AG20443 (cell line): ENCODE results near the gene KCNN4.
"Not testable (repeated sequence)": the region's sequence is repeated elsewhere in the genome, so short reads cannot be mapped to it uniquely, and the experiment has no call there.

Experiments used
- DNase-seq: peaks from one replicate; pipeline ENCODE4 v3.0.0; 2012; ENCODE audit warnings: low spot score, mixed read lengths

KCNN4 gene

DNA sequence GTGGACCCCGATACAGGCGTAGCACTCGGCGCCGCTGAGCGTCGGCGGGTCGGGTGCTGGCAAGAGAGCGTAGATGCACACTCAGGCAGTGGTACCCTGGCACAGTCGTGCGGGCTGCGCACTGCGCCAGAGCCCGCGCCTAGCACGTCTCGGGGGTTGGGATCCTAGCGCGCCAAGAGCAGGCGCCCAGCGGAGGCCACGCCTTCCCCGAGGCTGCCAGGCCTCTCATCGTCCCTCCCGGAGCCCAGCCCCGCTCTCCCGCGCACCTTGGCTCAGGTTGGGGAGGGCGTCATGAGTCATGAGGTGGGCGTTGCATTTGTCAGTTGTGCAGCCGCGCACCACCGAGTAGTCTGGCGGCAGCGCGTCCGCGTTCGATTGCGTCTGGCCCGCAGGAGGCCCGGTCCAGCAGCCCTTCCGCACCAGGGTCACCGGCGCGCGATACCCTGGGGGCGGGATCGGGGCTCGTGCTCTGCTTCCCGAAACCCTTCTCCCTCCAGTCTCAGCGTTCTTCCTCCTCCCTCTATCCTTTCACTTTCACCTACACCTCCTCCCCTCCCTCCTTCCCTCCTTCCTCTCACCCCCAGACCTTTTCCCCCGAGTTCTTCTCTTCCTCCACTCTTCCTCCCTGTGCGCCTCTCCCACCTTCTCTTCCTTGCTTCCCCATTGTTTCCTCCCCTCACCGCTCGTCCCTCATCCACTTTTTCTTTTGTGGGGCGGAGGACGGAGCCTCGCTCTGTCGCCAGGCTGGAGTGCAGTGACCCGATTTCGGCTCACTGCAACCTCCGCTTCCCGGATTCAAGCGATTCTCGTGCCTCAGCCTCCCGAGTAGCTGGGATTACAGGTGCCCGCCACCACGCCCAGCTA is 18.0 kb upstream of the KCNN4 start:
- DNase-seq = peak; percentile 52

DNA sequence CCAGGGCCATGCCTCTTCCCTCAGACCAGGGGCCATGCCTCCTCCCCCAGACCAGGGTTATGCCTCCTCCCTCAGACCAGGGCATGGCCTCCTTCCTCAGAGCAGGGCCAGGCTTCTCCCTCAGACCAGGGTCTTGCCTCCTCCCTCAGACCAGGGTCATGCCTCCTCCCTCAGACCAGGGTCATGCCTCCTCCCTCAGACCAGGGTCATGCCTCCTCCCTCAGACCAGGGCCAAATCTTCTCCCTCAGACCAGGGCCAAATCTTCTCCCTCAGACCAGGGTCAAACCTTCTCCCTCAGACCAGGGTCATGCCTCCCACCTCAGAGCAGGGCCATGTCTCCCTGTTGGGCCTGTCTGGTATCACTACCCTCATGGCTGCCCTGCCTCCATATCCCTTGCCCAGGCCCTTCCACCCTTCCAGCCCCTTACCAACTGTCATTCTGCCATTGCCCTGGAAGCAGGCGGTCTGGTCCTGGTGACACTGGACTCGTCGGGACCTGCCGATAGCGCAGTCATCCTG is 17.3 kb upstream of the KCNN4 start:
- DNase-seq = no peak

DNA sequence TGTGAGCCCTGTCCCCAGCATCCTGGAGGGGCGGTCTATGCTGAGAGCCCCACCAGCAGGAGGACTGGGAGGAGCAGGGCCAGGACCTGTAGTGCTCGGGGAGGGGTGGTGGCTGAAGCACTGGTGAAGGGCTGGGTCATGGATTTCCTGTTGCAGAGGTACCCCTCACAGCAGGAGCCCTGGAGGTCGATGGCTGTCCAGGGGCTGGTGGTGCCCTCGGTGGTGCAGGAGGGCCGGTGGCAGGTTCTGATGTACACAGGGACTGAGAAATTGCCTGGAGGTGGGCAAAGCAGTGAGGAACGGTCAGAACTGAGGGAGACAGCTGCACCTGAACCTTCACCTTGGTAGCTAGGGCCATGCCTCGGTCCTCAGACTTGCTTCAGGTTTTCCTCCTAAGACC is 16.8 kb upstream of the KCNN4 start:
- DNase-seq = no peak

DNA sequence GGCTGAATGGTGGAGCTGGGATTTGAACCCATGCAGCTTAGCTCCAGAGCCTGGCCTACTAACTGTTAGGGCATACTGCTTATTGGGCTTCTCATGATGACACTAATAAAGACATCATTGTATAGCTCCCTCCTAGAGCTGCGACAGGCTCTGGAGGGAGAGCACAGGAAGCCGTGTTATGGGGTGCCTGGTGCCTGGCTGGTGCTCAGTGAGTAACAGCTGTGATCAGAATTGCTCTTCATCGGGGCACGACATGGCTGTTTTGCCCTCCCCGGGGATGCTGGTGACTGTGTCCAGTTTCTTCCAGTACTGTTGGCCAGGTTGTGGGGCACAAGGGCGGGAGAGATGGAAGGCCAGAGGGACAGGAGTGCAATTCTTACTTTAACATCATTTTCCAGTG is 16.3 kb upstream of the KCNN4 start:
- DNase-seq = no peak

DNA sequence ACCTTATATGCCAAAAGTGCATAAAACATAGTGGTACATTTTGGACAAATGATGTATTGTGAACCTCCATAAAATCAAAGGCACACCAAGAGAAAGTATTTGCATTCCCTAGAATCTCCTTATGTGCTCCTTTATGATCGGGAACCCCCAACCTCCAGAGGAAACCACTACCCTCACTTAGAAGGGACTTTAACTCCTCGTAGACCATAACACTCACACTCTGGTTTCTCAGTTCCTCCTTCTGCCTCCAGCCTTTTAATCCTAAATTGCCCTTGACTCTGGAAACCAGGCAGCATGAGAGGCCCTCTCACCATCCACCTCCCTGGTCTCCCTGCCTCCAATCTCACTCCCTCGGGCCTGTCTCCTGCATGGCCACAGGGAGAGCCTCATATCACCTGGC is 9.8 kb upstream of the KCNN4 start:
- no peak for DNase-seq

DNA sequence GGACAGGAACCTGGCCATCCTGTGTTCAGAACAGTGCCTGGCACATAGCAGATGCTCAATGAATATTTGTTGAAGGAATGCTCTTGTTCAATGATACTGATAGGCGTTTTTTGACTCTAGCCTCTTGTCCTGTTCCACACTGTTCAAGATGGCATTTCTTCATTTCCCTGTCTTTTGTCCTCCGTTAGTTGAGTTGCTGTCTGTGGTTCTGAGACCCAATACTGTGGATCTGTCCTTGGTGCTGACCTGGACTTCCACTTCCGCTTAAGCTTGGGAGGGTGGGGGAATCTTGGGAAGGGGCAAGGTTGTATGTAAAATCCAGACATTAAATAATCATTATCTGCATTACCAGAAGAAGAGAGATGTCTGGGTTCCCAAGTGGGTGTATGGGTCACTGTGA is 8.3 kb upstream of the KCNN4 start:
- DNase-seq = peak; percentile 55

DNA sequence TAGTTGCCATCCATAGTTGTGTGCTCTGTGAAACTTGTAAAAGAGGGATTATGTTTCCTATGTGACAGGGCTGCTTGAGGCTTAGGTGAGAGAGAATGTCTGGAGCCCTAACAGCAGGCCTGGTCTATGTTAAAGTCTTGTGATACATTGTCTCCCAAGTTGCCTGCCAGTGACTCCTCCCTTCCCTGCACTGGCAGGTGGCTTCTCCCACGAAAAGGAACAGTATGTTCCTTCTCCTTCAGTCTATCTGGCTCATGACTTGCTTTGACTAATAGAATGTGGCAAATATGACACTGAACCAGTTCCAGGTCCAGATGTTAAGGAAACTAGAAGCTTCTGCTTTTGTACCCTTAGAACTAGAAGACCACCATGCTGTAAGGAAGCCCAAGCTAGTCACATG is 5.9 kb upstream of the KCNN4 start:
- no peak for DNase-seq

DNA sequence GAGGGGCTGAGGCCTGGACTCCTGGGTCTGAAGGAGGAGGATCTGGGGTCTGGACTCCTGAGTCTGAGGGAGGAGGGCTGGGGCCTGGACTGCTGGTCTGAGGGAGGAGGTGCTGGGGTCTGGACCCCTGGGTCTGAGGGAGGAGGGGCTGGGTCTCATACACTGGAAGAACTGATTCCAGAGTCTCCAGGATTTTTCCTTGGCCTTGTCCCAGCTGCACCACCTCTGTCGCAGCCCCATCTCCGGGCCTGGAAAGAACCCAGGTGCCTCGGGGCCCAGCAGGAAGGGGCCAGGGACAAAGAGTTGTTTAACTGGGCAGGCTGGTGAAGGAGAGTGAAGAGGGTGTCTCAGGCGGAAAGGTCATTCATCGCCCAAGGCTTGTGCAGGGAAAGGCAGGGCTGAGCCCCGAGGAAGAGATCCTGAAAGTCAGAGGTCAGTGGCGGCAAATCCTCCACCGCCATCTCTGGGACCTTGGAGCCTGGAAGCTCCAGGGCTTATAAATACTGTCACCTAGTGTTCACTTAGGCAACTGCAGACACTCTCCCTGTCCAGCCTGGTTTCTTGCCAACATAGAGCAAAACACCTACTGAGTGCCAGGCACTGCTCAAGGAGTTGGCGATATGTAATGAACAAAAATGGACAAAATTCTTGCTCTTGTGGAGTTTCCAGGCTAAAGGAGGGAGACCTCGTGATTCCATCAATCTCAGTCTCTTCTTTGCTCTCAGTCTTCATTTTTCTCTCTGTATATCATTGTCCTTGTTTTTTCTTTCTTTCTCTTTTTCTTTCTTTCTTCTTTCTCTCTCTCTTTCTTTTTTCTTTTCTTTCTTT is 4.4 kb upstream of the KCNN4 start:
- DNase-seq = peak; percentile 81

DNA sequence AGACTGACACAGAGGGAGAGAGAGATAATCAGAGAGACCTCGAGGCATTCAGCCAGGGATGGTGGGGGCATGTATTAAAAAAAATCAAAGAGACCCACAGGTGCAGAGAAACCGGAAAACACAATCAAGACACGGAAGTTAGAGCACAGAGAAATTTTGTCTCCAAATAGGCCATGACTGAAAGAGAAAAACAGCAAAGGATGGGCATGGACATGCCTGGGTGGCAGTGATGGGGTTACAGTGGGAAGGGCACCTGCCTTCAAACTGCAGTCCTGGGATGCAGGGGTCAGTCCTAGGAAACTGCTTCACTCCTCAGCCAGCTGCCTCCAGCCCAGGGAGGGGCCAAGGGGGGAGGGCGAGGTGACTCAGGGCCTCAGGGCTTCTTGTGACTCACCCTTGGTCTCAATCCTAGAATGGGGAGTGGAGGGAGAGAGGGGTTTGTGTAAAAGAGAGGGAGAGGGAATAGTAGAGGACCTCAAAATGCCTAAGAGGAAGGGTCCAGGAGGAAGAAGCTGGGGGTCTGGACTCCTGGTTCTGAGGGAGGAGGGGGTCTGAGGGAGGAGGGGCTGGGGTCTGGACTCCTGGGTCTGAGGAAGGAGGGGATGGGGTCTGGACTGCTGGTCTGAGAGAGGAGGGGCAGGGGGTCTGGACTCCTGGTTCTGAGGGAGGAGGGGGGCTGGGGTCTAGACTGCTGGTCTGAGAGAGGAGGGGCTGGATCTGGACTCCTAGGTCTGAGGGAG is 3.6 kb upstream of the KCNN4 start:
- DNase-seq = peak; percentile 92

DNA sequence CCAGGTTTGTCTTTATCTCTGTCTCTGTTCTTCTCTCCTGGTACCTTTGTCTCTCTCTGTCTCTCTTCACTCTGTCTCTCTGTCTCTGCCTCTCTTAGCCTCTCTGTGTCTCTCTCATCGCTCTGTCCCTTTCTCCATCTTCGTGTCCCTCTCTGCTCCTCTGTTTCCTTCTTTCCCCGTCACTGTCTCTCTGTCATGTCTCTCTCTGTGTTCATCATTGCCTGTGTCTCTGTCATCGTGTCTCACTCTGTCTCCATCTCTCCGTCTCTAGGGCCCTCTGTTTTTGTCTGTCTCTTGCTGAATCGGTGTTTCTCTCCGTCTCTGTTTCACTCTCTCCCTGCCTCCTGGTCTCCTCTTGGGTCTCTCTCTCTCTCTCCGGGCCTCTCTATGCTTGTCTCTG is 2.9 kb upstream of the KCNN4 start:
- DNase-seq = no peak

DNA sequence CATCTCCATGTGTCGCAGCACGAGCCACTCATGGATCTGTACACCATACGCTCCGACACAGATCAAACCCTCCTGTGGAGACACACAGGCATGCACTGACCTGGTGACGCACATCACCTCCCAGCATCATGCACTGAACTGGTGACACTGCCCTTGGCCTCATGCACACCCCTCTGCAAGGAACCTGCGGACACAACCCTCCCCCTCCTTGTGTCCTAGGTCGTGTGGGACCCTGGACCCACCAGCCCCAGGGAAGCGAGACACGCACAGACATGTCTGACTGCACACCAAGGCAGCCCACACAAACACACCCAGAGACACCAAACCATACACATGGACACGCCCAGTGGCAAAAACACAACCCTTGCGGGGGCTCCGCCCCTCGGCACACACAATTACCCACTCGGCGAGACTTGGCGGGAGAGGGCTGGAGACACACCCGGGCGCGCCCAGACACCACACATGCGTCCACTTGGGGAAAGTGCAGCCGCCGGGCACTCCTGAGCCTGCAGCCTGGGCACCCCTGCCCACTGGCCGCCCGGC is 2.0 kb upstream of the KCNN4 start:
- DNase-seq = no peak

DNA sequence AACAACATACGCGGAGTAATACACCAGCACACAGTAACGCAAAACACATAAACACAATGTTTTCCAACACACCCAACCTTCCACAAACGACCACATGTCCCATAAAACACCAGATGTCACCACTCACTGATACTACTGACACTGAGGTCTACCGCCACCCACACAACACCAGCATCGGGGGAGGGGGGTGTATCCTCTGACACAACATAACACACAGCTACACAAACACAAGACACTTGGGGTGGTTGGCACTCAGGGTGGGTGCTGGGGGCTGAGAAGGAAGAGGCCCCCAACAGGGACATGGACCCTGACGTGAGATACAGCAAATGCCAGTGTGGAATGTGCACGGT is 1.5 kb upstream of the KCNN4 start:
- DNase-seq = no peak

DNA sequence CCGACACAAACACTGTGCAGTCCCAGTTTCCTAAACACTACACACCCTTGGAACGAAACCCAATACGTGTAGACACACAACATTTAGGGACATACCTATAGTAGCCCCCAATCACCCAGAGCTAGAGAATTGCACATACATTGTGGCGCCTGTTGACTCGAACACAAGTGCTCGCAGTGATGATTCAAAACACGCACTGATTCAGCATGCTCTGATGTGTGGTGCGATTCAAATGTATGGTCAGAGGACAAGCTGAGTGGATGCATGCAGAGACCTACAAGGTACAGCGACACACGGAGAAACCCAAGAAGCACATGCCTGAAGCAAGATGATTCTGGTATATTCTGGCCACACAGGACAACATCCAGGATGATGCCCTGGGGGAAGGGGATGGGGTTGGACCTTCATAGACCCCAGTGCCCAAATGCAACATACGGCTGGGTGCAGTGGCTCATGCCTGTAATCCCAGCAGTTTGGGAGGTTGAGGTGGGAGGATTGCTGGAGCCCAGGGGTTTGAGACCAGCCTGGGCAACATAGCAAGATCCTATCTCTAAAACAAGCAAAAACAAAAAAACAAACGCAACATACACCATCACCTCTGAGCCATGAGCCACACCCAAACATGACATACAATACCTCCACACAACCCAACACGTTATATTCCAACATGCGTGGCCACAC is 997 bp upstream of the KCNN4 start:
- no peak for DNase-seq

DNA sequence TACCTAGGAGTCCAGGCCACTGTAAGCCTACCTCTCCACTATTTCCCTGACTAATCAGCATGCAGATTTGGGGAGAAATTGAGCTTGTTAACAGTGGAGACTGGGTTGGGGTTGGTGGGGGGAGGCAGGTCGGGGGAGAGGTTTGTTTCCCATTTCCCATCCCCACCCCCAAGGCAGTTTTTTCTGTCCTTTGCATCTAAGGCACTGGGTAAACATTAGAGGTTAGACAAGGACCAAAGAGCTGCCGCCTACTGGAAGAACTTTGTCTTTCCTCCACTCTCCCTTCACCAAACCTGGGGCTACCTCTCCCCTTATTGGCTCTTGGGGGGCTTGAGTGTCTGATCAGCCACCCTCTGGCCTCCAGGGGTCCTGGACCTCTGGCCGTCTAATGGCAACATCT is 953 bp downstream of the KCNN4 start:
- no peak for DNase-seq

DNA sequence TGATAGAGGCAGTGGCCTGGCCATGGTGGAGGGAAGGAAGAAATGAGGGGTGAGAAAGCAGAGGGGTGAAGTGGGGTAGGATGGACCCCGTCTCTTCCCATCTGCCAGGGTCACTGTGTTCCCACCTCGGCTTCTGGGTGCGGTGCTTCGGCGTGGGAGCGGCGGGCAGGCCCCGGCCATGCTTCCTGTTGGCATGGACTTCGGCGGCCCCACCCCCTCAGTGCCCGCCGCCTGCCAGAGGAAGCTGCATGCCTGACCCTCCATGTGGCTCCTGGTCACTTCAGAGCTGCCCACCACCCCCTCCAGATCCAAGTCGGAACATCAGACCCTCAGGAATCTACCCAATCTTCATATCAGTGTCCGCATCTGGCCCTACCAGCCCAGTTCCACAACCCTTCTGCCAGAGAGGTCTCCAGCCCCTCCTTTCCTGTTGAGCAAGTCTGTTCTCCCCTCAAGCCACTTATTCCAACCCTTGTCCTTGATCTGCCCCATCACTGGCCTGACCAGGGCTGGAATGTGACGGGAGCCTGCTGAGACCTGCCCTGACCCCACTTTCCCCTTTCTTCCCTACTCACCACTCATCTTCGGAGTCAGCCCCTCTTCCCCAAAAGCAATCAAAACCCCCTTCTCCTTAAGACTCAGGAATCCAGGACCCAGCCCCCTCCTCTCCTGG is 1.5 kb downstream of the KCNN4 start:
- DNase-seq = no peak

DNA sequence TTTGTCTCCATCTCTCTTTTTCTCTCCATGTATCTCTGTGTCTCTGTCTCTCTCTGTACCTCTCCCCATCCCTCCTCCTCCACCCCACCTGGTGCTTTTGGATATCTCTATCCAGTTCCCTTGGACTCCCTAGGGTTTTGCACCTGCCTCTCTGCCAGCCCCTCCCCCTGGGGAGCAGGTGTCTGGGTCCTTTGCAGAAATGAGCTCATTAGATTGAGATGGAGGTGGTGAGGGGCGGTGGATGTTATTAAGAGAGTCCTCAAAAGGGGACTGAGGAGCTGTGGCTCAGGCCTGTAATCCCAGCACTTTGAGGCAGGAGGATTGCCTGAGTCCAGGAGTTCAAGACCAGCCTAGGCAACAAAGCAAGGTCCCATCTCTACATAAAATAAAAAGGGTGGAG is 2.1 kb downstream of the KCNN4 start:
- no peak for DNase-seq

DNA sequence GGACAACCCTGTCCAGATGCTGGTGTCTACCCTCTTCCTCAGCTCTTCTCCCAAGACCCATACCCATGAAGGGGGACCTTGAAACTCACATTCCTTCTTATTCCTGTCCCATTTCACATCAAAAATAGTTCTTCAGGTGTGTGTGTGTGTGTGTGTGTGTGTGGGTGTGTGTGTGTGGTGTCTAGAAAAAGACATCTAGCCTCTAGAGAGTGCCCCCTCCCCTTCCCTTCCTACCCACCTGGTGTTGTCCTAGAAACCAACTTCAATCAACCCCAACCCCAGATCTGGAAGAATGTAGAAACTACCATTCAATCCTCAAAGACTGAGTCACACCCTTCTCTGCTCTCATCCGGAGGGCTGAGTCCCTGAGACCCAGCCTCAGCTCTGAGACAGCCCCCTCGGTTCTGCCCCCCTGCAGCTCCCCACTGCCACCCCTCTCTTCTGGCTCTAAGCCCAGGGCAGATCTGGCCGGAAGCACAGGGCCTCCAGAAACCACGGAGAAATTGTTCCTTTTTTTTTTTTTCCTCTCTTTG is 3.5 kb downstream of the KCNN4 start:
- DNase-seq = no peak

DNA sequence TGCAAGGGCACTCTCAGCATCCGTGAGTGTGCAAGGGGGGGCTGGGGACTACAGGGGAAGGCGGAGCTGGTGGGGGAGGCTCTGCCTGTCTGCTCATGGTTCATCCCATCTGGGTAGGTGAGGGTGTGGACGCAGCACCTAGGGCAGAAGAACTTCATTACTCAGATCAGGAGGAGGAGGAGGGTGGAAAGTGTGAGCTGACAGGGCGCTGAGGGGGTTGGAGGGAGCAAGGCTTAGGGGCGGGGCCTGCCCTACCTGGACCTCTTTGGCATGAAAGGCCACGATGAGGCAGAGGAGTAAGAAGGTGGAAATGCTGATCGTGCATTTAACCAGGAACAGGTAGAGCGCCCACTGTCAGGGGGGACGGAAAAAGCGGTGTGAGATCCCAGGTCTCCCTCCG is 4.5 kb downstream of the KCNN4 start:
- no peak for DNase-seq

DNA sequence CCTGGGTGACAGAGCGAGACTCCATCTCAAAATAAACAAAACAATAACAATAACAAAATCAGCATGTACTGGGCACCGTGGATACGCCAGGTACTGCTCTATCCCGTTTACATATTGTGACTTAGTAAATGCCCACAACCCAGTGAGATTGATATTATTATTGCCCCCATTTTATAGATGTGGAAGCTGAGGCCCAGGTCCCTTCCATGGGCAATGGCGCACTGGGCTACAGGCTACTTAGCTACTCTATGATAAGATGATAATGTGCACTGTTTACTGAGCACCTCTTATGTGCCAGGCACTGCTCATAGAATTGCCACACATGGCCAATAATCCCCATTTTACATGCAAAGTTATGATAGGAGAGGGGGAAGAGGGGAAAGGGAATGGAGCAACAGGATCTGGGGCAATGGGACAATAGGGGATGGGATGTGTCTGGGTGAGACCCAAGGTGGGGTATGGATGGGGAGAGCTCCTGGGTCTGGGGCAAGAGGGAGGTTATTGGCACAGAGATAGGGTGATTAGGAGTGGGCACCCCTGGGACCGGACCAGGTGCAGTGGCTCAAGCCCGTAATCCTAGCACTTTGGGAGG is 5.4 kb downstream of the KCNN4 start:
- no peak for DNase-seq

DNA sequence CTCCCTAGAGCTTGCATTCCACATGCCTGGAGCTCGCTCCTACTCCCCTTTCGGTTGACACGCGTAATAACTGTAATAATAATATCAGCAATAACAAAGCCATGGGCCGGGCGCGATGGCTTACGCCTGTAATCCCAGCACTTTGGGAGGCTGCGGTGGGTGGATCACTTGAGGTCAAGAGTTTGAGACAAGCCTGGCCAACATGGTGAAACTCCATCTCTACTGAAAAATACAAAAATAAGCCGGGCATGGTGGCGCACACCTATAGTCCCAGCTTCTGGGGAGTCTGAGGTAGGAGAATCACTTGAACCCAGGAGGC is 5.9 kb downstream of the KCNN4 start:
- DNase-seq = not testable (repeated sequence)
